DND-41 (cell line): ENCODE measurements around the gene NR6A1.

Experiments
- CTCF ChIP-seq: IDR thresholded peaks from 2 replicates; pipeline ENCODE4 v1.5.1; 2012; ENCODE audit warnings: borderline replicate concordance, low read length, moderate library complexity, mild to moderate bottlenecking; ENCODE audit not compliant: poor library complexity, severe bottlenecking; ENCODE audit errors: extremely low read depth
- EZH2 ChIP-seq: IDR thresholded peaks from 3 replicates; pipeline ENCODE4 v1.6.1; 2012; ENCODE audit warnings: borderline replicate concordance, low read depth, mild to moderate bottlenecking, moderate library complexity, low read length, inconsistent platforms; ENCODE audit not compliant: severe bottlenecking

GRCh38 chr9:124498040-124498439 lies 273.1 kb downstream of the NR6A1 start:
- TF ChIP-seq CTCF, result no peak
- TF ChIP-seq EZH2, result no peak
